Measurements from ENCODE around the gene RHEB.

- TF ChIP-seq CTCF (IDR thresholded peaks at IDR 0.05; ENCODE audit: extremely low read depth in 1 of 2, insufficient read depth in 1 of 2, low read depth in 1 of 2, low read length in 2 of 2): no peak
- no peak for TF ChIP-seq POLR2AphosphoS5 (IDR thresholded peaks at IDR 0.05; ENCODE audit: insufficient read depth, low read depth, low read length)
- TF ChIP-seq MAX (IDR thresholded peaks at IDR 0.05; ENCODE audit: insufficient read depth, insufficient read length): no peak
- no peak for TF ChIP-seq POLR2A (IDR thresholded peaks at IDR 0.05; ENCODE audit: low read depth, low read length)
- TF ChIP-seq EZH2 (IDR thresholded peaks at IDR 0.05; ENCODE audit: borderline replicate concordance, low read depth, low read length, severe bottlenecking): no peak
- TF ChIP-seq MYC (IDR thresholded peaks at IDR 0.05; ENCODE audit: low read depth, low read length): no peak
- no peak for TF ChIP-seq JUN (IDR thresholded peaks at IDR 0.05; ENCODE audit: borderline replicate concordance, insufficient read depth, insufficient read length, low read depth)
These were observed 90.5 kb downstream of the RHEB start for GRCh38 chr7:151429237-151429559.

Measured in endothelial cell of umbilical vein (primary cell).